Gastrocnemius medialis (tissue), 4 donors: ENCODE data around the gene TJP3. TPM values are rescaled to one million over a fixed set of nuclear protein-coding genes. Genes with fewer than 3 reads are reported as not detected.

Source experiments
- ATAC-seq, 2 donors: fragments of 150-250 bp; one replicate each; pipeline ENCODE4 v1.9.1; 2016
- DNase-seq, 2 donors: peaks; one replicate each; pipeline ENCODE4 v3.0.0-alpha.2; 2019
- H3K27ac ChIP-seq, 4 donors: fragments of 200-600 bp; sonication (generic); 1 replicate in 1 of 4; 2 replicates in 3 of 4; pipeline ENCODE4 v1.5.1; 2016 to 2018; ENCODE audit warnings: mild to moderate bottlenecking in 2 of 4, moderate library complexity in 1 of 4
- H3K27me3 ChIP-seq, 3 donors: fragments of 200-600 bp; sonication (generic) in 2 of 3; 1 replicate in 1 of 3; 2 replicates in 2 of 3; pipeline versions ENCODE4 v1.5.1 to v1.6.0; 2016 to 2019; ENCODE audit warnings: mild to moderate bottlenecking in 1 of 3, moderate library complexity in 1 of 3
- H3K36me3 ChIP-seq, 2 donors: fragments of 200-600 bp; sonication (generic) in 1 of 2; one replicate each; pipeline ENCODE4 v1.5.1; 2017 to 2018
- H3K4me1 ChIP-seq, 2 donors: fragments of 200-600 bp; sonication (generic) in 1 of 2; one replicate each; pipeline ENCODE4 v1.5.1; 2016 to 2017; ENCODE audit warnings: mild to moderate bottlenecking in 2 of 2
- H3K4me3 ChIP-seq, 4 donors: fragments of 200-600 bp; sonication (generic) in 3 of 4; 1 replicate in 1 of 4; 2 replicates in 3 of 4; pipeline ENCODE4 v1.5.1; 2016 to 2019; ENCODE audit warnings: mild to moderate bottlenecking in 2 of 4
- H3K9me3 ChIP-seq, 3 donors: fragments of 200-600 bp; sonication (generic) in 2 of 3; 1 replicate in 1 of 3; 2 replicates in 2 of 3; pipeline ENCODE4 v1.5.1; 2016 to 2019
- POLR2A ChIP-seq, 2 donors: fragments of 450-650 bp; IDR thresholded peaks; one replicate each; pipeline ENCODE4 v1.6.1; 2017; ENCODE audit warnings: antibody characterized with exemption in 2 of 2, mild to moderate bottlenecking in 2 of 2, moderate library complexity in 2 of 2
- in situ Hi-C, 4 donors: fragments of 200-750 bp; cut with MboI; loops; one replicate each; pipeline versions ENCODE4 v1.15.0 to v1.8.0; 2017; ENCODE audit warnings: low sequenced_read_pairs in 4 of 4
- intact Hi-C: fragments of 100-400 bp; cut with DNase I; formaldehyde crosslinking; loops from one replicate; pipeline ENCODE4 v1.15.1; 2023; ENCODE audit warnings: low total_unique reads
- total RNA-seq, 4 donors: library from RNA; depleted of rRNA; stranded (reverse); fragments of >200 nt; gene quantifications; one replicate each; pipeline versions ENCODE4 v1.1.0 to v1.2.3, GENCODE V29; 2016
- TF ChIP-seq, protein P1 (sequence below), 5 experiments: fragments of 450-650 bp in 3 of 5; fragments of 200-600 bp in 2 of 5; sonication (generic) in 2 of 5; IDR thresholded peaks in 4 of 5; conservative IDR thresholded peaks in 1 of 5; 1 replicate in 4 of 5; 2 replicates in 1 of 5; pipeline ENCODE4 v1.5.1; 2016 to 2019; ENCODE audit warnings: antibody characterized with exemption in 5 of 5, mild to moderate bottlenecking in 3 of 5, moderate library complexity in 3 of 5

Gene TJP3
- total RNA-seq, 4 donors from 2014 or later: 0.67 to 3.7 (median 1.7) TPM

DNA sequence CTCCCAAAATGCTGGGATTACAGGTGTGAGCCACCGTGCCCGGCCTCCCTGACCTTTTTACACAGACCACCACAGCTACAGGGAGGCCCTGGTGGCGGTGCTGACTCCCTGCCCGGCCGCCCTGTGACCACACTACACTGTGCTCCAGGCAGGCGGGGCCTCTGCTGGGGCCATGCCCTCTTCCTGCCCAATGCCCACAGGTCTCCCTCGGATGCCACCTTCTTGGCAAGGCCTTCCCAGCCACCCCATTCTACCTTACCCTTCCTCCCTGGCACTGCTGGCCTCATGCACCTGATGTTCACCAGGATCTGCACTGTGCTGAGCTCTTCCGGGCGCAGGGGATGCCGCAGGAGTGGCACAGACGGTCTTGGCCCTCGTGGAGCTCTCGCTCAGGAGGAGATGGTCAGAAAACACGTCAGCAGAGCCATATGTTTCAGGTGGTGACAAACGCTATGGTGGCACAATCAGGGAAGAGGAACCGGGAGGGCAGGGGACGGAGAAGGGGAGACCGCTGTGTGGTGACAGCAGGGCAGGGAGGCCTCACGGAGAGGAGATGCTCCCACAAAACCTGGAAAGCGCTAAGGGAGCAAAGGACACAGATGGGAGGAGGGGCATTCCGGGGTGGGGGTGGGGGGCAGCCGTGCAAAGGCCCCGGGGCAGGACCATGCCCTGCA lies 12.1 kb upstream of the TJP3 start:
- Histone ChIP-seq H3K27ac (peak overlapping the region in 1 of 4 donors; percentile 25), H3K36me3 (no peaks in the 10 kb centered on the region), H3K9me3 (no peaks in the 10 kb centered on the region), H3K4me1 (peaks cover 0 to 19% of the 10 kb centered on the region in 2 donors), H3K4me3 (no peak overlapping the region), H3K27me3 (no peaks in the 10 kb centered on the region)
- no peak for DNase-seq
- intact Hi-C loops: no loop called here
- in situ Hi-C loops: no loop called here
- TF ChIP-seq, protein P1, sequence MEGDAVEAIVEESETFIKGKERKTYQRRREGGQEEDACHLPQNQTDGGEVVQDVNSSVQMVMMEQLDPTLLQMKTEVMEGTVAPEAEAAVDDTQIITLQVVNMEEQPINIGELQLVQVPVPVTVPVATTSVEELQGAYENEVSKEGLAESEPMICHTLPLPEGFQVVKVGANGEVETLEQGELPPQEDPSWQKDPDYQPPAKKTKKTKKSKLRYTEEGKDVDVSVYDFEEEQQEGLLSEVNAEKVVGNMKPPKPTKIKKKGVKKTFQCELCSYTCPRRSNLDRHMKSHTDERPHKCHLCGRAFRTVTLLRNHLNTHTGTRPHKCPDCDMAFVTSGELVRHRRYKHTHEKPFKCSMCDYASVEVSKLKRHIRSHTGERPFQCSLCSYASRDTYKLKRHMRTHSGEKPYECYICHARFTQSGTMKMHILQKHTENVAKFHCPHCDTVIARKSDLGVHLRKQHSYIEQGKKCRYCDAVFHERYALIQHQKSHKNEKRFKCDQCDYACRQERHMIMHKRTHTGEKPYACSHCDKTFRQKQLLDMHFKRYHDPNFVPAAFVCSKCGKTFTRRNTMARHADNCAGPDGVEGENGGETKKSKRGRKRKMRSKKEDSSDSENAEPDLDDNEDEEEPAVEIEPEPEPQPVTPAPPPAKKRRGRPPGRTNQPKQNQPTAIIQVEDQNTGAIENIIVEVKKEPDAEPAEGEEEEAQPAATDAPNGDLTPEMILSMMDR (IDR thresholded peaks at IDR 0.05 in 4 of 5, conservative IDR thresholded peaks at IDR 0.05 in 1 of 5): no peak
- TF ChIP-seq POLR2A (IDR thresholded peaks at IDR 0.05): no peak
- ATAC-seq: no peak

- ATAC-seq: no peak
- Histone ChIP-seq H3K36me3 (no peaks in the 10 kb centered on the region), H3K27me3 (no peaks in the 10 kb centered on the region), H3K9me3 (no peaks in the 10 kb centered on the region), H3K4me3 (no peak overlapping the region), H3K4me1 (peaks cover 0 to 19% of the 10 kb centered on the region in 2 donors), H3K27ac (peak overlapping the region in 1 of 4 donors; percentile 83)
- in situ Hi-C loops: no loop called here
- DNase-seq: no peak
- intact Hi-C loops: no loop called here
- TF ChIP-seq, protein P1 (IDR thresholded peaks at IDR 0.05 in 4 of 5, conservative IDR thresholded peaks at IDR 0.05 in 1 of 5): no peak
- no peak for TF ChIP-seq POLR2A (IDR thresholded peaks at IDR 0.05)
Observed at GRCh38 chr19:3696660-3696995, 11.6 kb upstream of the TJP3 start.

- TF ChIP-seq, protein P1 (IDR thresholded peaks at IDR 0.05 in 4 of 5, conservative IDR thresholded peaks at IDR 0.05 in 1 of 5): no peak
- TF ChIP-seq POLR2A (IDR thresholded peaks at IDR 0.05): no peak
- Histone ChIP-seq H3K4me3 (no peak overlapping the region), H3K27ac (peak overlapping the region in 1 of 4 donors; percentile 83), H3K9me3 (no peaks in the 10 kb centered on the region), H3K27me3 (no peaks in the 10 kb centered on the region), H3K36me3 (no peaks in the 10 kb centered on the region), H3K4me1 (peaks cover 0 to 19% of the 10 kb centered on the region in 2 donors)
- no peak for ATAC-seq
- in situ Hi-C loops: no loop called here
- no peak for DNase-seq
- intact Hi-C loops: no loop called here
Observed at GRCh38 chr19:3697094-3697493, 11.1 kb upstream of the TJP3 start.

DNA sequence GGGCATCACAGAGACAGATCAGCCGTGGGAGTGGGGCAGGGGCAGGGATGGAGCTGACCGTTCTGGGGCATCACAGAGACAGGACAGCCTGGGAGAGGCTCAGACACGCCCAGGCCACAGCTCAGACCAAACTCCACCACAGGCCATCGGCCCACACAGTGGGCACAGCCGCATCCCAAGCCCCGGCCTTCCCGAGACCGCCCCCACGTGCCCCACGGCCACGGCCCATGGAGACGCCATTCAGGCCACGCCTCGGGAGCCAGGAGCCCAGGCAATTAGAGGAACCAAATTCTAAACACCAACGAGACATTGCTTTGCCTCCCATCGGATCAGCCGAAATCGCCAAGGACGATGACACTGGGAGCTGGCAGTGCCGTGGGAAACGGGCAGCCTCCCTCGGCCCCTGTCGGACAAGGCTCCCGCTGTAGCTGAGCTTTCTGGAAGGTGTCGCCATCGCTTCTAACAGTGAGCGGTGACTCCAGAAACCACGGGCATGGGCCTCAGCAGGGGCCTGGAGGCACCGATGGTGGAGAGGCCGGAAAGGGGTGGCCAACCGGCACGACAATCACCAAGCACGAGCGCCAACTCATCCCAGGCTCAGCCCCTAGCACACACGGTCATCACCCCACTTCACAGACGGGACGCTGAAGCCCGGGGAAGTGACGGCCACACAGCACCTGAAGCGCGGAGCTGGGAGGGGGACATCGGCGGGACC lies 10.4 kb upstream of the TJP3 start:
- peak overlapping the region in 2 of 4 donors; percentile 80 to 83 for H3K27ac ChIP-seq
- intact Hi-C loops (no loop called here), in situ Hi-C loops (no loop called here)
- peaks cover 0 to 19% of the 10 kb centered on the region in 2 donors for H3K4me1 ChIP-seq
- no peak for ATAC-seq
- TF ChIP-seq POLR2A (IDR thresholded peaks at IDR 0.05): no peak
- TF ChIP-seq, protein P1 (IDR thresholded peaks at IDR 0.05 in 4 of 5, conservative IDR thresholded peaks at IDR 0.05 in 1 of 5): no peak
- no peaks in the 10 kb centered on the region for H3K9me3 ChIP-seq
- H3K4me3 ChIP-seq: peak overlapping the region in 2 of 4 donors; percentile 59 to 66
- DNase-seq: no peak
- no peaks in the 10 kb centered on the region for H3K36me3 ChIP-seq
- H3K27me3 ChIP-seq: no peaks in the 10 kb centered on the region
